ENCODE measurements around the gene TMEM255B.
"Not testable (repeated sequence)": the region's sequence is repeated elsewhere in the genome, so short reads cannot be mapped to it uniquely, and the experiment has no call there.

- TF ChIP-seq CTCF, POLR2AphosphoS5, EP300, POLR2A (IDR thresholded peaks at IDR 0.05): not testable (repeated sequence)
Measured at GRCh38 chr13:113725329-113726105, 33.5 kb upstream of the TMEM255B start.

All from upper lobe of left lung (tissue), 4 donors.